DMS53 treated with DMSO at 0.1 percent for 48 hours (cell line): ENCODE data around the gene NPS.

Source experiments
- DNase-seq: peaks from one replicate; lab custom pipeline; 2025; ENCODE audit not compliant: unreplicated experiment; lab: John Stamatoyannopoulos, UW

The NPS gene

DNA sequence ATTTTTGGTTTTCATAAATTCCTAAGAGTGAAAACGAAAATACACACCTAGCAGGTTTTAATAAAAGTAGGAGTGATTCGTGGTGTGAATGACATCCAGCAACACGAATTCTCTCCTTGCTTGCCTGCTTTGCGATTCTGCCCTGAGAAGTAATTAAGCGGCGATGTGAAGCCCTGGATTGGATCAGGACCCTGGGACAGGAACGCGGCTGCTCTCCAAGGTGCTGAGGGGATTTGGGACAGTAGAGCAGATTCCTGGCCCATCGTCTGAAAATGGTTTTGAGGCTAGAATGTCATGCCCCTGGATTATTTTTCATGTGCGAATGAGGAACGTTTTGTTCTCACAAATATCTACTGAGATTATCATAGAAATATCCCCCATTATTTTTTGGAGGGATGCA, 7.8 kb downstream of the NPS start:
- DNase-seq: no peak

DNA sequence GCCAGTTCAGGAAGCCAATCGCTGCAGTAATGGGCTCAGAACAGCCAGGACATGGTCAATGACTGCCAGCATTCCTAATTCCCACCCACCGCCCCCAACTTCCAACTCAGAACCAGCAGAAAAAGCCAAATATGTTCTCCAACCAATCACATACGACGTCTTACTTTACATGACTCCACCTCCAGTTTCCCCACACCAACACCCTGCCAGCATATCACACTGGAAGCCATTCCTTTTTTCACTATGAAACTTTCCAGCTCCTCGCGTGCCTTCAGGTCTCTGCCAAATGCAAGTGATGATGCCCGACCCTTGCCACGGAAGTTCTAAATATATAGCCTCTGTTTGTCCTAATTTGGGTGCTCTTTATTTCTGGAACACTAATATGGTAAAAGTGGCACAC, 12.5 kb downstream of the NPS start:
- DNase-seq: no peak

DNA sequence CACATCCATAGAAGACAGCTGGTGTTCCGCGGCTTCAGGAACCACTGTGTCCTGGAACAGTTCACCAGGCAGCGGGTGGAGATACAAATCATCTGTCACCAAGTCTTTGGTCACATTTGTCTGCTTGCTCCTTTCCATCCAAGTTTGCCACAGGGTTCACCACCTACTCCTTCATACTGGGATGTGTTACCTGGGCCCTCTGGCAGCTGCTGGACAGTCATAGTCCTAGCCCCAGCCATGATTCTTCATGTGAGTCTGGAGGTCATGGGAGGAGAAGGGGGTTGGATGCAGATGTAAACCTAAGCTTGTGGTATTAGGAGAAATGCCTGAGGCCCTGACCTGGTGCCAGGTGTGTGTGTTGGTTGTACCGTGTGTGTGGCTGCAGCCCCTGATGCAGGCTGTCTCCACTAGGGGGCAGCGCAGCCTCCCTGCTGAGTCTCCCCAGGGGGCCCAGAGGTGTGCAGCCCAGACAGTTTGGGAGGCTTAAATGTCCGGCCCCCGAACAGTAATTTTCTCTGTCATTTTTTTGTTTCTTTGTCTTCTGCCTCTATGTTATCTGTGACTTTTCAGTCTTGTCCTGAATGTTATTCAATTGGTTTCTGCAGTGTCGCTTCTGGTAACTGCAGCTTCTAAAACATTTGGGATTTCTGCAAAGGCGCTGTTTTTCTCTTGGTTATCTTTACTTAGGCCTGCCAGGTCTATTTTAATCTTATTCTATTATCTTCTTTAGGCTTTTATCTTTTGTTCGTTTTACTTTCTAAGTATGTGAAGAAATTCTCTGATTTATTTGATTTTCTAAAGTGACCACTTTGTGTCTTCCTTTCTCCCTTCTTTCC, 14.8 kb downstream of the NPS start:
- DNase-seq: no peak

DNA sequence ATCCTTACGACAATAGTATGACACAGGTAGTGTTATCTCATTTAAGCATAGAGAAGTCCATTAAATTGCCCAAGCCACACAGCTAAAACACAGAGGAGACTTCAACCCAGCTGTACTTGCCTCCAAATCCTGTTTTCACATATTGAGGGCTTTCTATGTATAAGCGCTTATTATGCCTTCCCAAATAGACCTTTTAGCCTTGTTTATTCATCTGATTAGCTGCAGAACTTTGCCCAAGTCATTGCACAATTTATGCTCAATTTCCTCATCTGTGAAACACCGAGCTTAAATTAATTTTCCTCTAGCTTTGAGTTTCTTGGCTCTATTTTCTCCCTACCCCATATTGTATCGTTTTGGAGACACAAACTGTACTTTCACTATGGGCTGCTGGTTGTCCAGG, 15.5 kb downstream of the NPS start:
- DNase-seq: no peak

DNA sequence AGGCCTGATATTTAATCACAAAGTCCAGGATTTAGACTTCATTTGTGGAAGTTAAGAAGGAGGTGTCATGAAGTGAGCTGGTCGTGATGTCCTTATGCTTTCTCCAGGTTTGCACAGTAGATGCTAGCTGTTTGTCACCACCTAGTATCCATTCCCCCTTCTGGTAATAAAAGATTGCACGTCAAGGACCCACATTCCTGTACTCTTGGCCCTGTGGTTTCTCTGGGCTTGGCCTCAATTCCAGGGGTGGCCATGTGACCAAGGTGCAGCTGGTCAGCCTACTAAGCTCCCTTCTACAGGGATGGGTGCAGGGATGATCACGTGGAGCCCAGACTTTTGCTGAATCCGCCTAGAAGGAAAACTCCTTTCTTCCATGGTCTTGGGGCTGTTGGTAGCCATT, 16.5 kb downstream of the NPS start:
- no peak for DNase-seq

DNA sequence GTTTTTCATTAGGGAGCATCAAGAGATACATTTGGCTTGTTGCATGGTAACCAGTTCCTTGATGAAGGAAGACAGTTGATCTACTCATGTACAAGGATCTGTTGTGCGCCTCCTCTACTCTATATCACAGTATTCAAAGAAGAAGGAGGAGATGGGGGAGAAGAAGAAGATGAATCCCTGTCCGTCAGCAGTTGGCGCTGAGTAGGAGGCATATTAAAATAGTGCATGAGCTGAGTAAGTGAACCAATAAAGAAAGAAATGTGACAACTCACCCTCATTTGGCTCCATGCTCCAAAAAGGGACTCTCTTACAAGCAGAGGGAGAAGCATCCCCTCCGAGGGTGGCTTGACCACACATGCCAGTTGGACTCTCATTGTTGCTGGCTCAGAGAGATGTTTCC, 20.1 kb downstream of the NPS start:
- no peak for DNase-seq

DNA sequence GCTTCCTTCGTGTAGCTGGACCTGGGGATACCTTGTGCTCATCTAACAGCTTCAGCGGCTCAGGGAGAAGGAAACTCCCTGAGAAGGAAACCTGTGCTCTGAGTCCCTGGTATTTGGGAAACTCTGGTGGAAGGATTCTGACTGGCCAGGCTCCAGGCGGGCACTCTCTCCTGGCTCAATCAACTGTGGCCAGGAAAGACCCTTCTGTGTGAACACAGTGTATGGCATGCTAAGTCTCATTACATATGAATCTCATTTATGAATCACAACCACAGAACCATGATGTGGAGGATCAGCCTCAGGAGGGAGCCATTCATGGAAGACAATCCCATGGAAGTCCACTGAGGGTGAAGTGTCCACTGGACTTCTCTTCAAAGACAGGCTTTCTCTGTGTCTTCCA, 20.9 kb downstream of the NPS start:
- no peak for DNase-seq

DNA sequence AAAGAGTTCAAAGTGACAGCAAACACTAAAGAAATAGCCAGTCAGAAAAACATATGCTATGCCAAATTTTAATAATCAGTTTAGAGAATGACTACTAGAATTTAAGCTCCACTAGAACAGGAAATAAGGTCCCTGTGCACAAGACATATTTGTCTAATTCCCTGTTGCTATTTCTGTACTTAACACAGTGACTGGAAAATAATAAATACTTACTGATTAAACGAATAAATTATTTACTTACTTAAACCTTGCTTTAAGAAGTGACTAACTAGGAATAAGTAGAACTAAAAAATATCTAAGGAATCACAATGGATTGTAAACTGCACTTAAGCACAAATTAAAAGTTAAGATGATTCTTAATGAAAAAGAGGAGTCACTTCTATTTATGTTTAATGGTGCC, 22.3 kb downstream of the NPS start:
- DNase-seq: no peak

DNA sequence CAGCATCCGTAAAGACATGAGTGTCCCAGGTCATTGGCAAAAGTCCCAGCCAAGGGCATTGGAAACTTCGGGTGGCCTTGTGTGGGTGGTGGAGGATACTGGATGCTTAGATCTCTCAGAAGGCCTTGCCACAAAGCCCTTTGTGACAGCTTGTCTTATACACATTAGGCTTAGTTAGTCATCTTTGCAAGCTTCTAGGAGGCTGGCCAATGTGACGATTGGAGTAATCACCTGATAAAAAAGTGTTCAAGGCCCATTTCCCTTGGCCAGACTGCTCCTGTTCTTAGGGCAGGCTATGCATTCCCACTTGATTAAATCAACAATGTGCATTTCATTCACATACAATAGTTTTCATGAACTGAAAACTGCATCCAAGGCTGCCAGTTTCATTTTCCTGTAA, 26.9 kb downstream of the NPS start:
- DNase-seq: no peak

DNA sequence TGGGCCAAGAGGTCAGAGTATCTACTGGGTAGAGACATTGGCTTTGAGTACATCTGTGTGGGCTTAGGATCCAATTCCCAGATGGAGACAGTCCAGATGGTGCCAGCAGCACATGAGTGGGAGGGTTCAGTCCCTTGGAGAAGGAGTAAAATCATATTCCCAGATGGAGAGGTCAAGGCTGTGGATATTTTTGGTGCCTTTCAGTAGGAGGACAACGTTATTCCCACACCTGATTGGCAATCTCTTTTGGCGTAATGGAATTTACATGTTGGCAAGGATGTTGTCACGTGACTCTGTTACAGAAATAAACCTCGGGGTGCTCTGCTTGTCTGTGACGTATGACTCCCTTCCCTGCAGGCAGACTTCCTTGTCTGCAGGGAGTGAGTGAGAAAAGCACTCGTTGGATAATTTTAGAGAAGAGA, 27.6 kb downstream of the NPS start:
- DNase-seq: no peak

DNA sequence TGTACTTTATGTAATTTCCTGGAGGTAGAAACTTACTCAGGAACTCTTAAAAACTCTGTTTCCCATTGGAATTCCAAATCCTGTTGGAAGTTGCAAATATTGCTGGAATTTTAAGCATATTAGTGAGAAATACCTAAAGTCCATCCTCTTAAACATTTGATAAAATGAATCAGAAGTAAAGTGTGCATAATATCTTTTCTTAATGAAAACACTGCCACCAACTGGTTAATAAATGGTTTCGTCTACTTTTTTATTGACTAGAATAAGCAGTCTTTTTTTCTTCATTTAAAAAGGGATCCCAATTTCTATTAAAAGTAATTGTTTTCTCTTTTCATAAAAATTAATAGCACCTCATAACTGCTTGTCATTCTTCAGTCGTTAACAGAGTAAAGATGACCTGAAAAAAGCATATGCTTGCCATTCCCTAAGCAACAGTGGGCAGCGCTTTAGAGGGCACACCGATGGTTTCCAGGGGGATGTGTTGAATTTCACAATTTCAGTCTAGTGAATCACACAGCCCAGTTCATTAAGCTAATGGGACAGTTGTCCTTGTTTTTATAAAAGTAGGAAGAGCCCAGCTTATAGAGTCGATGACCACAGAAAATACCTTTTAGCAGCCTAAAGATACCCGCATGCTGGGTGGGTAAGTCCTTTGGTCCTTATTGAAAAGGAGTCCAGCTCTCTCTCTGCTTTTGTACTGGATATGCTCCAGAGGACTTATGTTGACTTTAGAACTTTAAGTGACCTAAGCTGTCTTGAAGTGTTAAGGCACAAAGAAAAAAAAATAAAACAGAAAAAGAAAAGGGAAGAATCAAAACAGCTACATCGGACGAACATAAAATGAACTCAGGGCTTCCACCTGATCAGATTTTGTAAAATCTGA, 28.5 kb downstream of the NPS start:
- DNase-seq: peak; percentile 0

DNA sequence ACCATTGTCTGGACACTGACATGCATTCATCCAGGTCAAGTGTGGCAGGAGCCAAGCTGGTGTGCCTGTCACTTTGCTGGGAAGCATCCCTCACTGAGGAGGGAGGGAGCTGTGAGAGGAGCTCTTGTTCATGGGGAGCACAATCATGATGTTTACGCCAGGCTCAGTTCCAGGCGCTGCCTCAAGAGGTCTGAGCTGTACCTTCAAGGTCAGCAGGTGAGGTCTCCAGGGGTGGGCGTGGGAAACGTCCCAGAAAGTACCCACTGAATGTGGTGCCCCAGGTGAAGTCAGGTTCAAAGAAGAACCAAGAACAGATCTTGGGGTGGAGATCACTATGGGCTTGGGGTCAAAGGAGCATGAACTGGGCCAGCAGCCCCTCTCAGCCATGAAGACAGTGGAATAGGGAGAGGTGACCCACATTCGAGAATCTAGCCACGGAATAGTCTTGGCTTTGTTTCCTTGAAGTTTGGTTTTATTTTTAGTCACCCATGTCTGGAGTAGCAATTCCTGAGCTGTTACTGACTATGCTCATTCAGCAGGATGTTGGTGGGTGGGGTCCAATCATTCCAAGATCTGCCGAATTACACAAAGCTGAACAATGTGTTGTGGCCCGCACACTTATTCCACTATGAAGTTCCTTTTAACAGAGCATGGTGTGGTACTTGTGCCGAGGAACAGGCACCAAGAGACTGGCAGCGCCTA, 29.3 kb downstream of the NPS start:
- DNase-seq: no peak

DNA sequence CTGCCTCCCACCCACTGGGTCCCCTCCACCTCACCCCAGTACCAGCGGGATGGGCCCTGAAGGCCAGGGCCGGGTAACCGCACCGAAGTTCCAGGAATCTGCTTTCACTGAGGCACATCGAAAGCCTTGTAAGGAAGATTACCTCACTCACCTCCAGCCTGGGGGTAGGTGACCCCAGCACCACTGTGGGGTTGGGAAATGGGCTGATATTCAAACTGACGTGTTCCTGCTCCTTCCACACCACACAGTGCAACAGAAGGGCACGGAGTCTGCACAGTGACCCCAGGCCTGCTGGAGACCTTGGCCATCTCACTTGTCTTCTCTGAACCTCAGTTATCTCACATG, 29.8 kb downstream of the NPS start:
- no peak for DNase-seq

DNA sequence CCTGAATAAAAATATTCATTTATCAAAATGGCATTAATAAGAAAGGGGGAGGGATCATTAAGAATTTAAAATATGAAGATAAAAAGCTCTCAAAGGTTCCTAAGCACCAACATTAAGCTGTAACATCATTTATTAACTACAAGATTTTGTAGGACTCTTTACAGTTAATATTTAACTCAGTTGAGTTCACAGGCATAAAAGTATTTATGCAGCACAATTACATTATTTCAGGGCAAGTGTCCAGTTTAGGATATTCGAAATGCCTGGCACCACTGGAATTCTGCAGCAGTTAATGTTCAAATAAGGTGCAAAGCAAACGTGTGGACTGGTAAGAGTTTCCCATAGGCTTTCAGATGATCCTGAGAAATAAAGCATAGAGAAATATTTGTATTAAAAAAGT, 30.5 kb downstream of the NPS start:
- no peak for DNase-seq

DNA sequence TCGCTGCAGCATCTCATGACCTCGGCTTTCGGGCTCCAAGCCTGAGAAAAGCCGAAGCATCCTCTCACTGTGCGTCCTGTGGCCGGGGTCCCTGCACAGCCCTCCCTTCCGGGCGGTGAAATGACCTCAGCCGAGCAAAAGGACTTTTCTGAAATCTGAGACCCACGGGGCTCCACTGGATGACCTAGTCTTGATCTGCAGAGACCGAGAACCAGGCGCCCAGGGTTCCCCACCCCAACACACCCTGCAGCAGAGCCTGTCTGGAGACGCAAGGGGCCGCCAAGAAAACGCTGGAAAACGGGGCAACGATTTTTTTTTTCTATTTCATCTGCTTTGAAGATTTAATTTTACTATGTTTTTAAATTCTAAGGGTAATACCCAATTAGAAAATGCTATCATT, 31.7 kb downstream of the NPS start:
- no peak for DNase-seq

DNA sequence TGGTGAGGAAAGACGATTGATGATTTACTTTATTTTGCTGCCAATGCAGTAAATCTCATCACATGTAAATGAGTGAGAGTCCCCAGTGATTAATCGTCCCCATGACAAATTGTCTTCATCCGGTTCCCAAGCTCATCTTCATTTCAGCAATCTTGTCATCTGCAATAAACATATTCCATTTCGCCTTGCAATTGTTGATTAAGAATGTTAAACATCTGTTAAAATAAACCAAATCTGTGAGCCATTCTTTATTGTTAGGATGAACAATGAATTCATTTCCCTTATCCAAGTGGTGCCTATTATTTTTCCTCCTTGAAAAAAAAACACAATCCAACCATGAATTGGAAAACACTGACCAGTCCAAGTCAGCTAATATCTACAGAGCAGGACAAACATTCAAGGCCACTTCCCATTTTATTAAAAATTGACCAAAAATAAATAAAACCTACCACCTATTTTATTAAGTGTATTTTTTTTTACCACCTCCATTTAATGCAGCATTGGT, 36.5 kb downstream of the NPS start:
- DNase-seq: no peak

DNA sequence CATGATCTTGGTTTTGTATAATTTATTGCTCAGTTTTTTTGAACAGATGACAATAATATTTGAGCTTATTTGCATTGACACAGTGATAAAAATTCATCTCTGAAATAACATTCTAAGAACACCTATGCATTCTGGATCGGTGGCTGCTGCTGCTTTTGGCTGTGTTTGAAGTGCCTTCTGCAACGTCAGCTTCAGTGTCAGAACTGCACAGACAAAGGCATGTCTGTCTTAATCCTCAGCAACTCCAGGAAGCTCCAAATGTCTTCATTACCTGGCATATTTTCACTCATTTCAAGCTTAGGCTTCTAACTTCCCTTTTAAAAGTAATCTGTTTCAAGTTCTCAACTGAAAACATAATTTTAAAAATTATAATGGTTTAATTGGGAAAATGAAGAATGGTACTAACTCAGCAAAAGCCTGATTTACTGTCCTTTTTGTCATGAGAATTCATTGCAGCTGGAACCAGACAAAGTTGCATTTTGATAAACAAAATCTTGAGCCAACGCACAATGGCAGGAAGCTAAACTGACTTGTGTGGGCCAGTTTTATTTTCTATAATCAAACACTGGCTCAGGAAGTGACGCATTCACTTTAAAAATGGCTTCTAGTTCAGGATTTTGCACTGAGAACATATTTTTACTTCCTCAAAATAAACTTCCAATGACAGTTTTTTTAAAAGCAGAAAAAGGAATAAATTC, 38.7 kb downstream of the NPS start:
- DNase-seq: no peak

DNA sequence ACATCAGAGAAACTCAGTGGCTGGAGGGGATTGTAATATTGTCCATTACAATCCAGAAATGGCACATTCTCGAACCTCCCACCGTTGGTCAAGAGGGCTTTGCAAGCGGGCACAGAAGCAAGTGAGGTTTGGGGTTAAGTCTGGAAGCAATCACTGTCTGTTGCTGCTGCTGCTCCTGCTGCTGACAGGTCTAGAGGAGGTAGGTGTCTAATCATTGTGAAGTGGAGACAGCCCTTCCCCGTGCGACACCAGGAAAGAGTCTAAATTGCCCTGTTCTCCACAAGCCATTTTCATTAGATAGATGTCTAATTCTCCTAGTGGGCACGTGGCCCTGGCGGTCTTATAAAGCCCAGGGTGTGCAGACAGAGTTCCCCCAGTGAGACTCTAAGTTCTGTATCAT, 43.5 kb downstream of the NPS start:
- DNase-seq: no peak

DNA sequence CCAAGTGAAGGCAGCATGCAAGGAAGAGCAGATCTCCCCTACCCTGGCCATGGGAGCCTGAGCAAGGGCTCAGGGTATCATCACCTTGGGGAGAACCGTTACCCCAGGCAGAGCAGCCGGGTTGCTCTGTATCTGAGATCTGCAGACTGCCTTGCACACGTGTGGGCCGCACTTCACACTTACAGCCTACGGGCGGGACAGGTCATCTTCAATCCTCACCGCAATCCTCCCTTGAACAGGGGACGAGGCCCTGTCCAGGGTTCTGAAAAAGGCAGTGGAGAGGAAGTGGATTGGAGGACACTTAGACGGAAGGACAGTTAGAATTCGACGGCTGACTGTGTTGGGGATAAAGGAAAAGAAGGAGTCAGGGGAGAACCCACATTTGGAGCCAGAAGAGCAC, 51.4 kb downstream of the NPS start:
- no peak for DNase-seq
